Measurements from ENCODE around the gene CFAP46. TPM values are rescaled to one million over a fixed set of nuclear protein-coding genes. Genes with fewer than 3 reads are reported as not detected.

Gene CFAP46
- total and polyA plus RNA-seq, 2 of the 4 experiments (the other 2 are of a cell fraction) = 1.3 to 1.8 TPM

DNA sequence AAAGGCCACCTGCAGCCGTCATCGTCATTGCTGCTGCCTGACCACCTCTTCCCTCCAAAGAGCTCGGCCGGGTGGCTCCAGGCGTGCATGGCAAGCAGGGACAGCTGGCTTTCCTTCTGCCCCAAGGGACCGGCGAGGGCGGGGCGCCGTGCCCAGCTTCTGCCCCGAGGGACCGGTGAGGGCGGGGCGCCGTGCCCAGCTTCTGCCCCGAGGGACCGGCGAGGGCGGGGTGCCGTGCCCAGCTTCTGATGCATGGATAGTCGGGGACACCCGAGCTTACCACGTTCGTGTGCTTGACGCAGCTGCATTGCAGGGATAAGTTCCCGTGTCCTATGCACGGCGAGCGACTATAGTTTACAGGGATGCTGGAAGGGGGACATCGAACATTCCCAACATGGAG, 27.0 kb downstream of the CFAP46 start:
- no peak overlapping the region for H2BK5ac ChIP-seq (ENCODE audit: low read depth, low read length, poor library complexity, severe bottlenecking)
- intact Hi-C loops (cut with micrococcal nuclease) (no loop called here), in situ Hi-C loops (cut with MboI; ENCODE audit: low sequenced_read_pairs) (no loop called here), dilution Hi-C loops (cut with HindIII; ENCODE audit: low sequenced_read_pairs, unreplicated experiment) (no loop called here)
- H4K8ac ChIP-seq (ENCODE audit: low read depth in 2 of 2, low read length in 2 of 2) = no peak overlapping the region
- no peak overlapping the region for H2AFZ ChIP-seq (replicated peaks; ENCODE audit: low read length, poor library complexity)
- TF ChIP-seq RFX5 (IDR thresholded peaks at IDR 0.05; ENCODE audit: low read depth, low read length) (no peak), BHLHE40 (IDR thresholded peaks at IDR 0.05; ENCODE audit: low read depth, low read length) (no peak), RCOR1 (IDR thresholded peaks at IDR 0.05; ENCODE audit: insufficient replicate concordance, low read length) (no peak), MAZ (IDR thresholded peaks at IDR 0.05; ENCODE audit: borderline replicate concordance, low read depth, low read length) (no peak), CHD1 (IDR thresholded peaks at IDR 0.05; ENCODE audit: low read depth, low read length) (no peak), NFE2L2 (IDR thresholded peaks at IDR 0.05; ENCODE audit: low read depth, low read length) (no peak), MAFK (IDR thresholded peaks at IDR 0.05; ENCODE audit: low read depth, low read length) (no peak), CEBPB (IDR thresholded peaks at IDR 0.05; ENCODE audit: low read depth, low read length) (no peak), SMC3 (IDR thresholded peaks at IDR 0.05; ENCODE audit: low read depth, low read length) (no peak), POLR2A (IDR thresholded peaks at IDR 0.05; ENCODE audit: low read depth, low read length) (no peak), RAD21 (IDR thresholded peaks at IDR 0.05; ENCODE audit: low read length) (no peak)
- TF ChIP-seq, protein P1, sequence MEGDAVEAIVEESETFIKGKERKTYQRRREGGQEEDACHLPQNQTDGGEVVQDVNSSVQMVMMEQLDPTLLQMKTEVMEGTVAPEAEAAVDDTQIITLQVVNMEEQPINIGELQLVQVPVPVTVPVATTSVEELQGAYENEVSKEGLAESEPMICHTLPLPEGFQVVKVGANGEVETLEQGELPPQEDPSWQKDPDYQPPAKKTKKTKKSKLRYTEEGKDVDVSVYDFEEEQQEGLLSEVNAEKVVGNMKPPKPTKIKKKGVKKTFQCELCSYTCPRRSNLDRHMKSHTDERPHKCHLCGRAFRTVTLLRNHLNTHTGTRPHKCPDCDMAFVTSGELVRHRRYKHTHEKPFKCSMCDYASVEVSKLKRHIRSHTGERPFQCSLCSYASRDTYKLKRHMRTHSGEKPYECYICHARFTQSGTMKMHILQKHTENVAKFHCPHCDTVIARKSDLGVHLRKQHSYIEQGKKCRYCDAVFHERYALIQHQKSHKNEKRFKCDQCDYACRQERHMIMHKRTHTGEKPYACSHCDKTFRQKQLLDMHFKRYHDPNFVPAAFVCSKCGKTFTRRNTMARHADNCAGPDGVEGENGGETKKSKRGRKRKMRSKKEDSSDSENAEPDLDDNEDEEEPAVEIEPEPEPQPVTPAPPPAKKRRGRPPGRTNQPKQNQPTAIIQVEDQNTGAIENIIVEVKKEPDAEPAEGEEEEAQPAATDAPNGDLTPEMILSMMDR (conservative IDR thresholded peaks at IDR 0.05; ENCODE audit: low read depth, low read length) = no peak
- TF ChIP-seq, protein P2, sequence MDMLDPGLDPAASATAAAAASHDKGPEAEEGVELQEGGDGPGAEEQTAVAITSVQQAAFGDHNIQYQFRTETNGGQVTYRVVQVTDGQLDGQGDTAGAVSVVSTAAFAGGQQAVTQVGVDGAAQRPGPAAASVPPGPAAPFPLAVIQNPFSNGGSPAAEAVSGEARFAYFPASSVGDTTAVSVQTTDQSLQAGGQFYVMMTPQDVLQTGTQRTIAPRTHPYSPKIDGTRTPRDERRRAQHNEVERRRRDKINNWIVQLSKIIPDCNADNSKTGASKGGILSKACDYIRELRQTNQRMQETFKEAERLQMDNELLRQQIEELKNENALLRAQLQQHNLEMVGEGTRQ (IDR thresholded peaks at IDR 0.05; ENCODE audit: low read depth, low read length) = no peak
- TF ChIP-seq, protein P3, sequence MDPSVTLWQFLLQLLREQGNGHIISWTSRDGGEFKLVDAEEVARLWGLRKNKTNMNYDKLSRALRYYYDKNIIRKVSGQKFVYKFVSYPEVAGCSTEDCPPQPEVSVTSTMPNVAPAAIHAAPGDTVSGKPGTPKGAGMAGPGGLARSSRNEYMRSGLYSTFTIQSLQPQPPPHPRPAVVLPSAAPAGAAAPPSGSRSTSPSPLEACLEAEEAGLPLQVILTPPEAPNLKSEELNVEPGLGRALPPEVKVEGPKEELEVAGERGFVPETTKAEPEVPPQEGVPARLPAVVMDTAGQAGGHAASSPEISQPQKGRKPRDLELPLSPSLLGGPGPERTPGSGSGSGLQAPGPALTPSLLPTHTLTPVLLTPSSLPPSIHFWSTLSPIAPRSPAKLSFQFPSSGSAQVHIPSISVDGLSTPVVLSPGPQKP (IDR thresholded peaks at IDR 0.05; ENCODE audit: borderline replicate concordance, low read depth, low read length) = no peak
- no peak for ATAC-seq (ENCODE audit: low read depth)
- H3K4me3 ChIP-seq (ENCODE audit: insufficient read depth, low read depth, low read length) = no peak overlapping the region
- no peak overlapping the region for H3K4ac ChIP-seq (ENCODE audit: low read depth, low read length)
- H3K9me1 ChIP-seq (ENCODE audit: insufficient read depth, low read length) = no peaks in the 10 kb centered on the region
- H3K27me3 ChIP-seq (ENCODE audit: control insufficient read depth, insufficient read depth, low read length) = no peaks in the 10 kb centered on the region; the same call in 1 of the 2 replicates
- no peak for DNase-seq
- no TSS peak for BruUV-seq (replicated peaks)
- H2AK9ac ChIP-seq (replicated peaks; ENCODE audit: low read depth, low read length, poor library complexity) = no peak overlapping the region
- H2BK20ac ChIP-seq (ENCODE audit: low read depth, low read length) = no peak overlapping the region
- H3K4me1 ChIP-seq (ENCODE audit: control insufficient read depth, insufficient read depth, low read length) = no peaks in the 10 kb centered on the region
- H3K9ac ChIP-seq (ENCODE audit: low read depth, low read length) = no peak overlapping the region
- H4K5ac ChIP-seq (ENCODE audit: low read depth, low read length) = no peak overlapping the region
- H3K18ac ChIP-seq (ENCODE audit: low read depth, low read length) = no peak overlapping the region
- no peak overlapping the region for H3K56ac ChIP-seq (ENCODE audit: extremely low read depth, insufficient read depth, low read length)
- no peak overlapping the region for H3K27ac ChIP-seq (ENCODE audit: insufficient read depth, low read length)
- no peaks in the 10 kb centered on the region for H4K20me1 ChIP-seq (ENCODE audit: insufficient read depth, low read length)
- H3K9me3 ChIP-seq (ENCODE audit: control insufficient read depth, insufficient read depth, low read length) = no peaks in the 10 kb centered on the region
- no peak overlapping the region for H2BK15ac ChIP-seq (ENCODE audit: low read depth, low read length)
- no peak overlapping the region for H4K91ac ChIP-seq (ENCODE audit: insufficient read depth, low read depth, low read length)
- 92% methylated on average over 12 of the region's 30 CpGs; no CpG with 5 or more reads in 1 of the 2 experiments for WGBS, 2 experiments (ENCODE audit: extremely low coverage in 2 of 2, insufficient read length in 1 of 2)
- H2BK120ac ChIP-seq (ENCODE audit: low read depth, low read length) = no peak overlapping the region
- H3K14ac ChIP-seq (replicated peaks; ENCODE audit: low read depth, low read length) = no peak overlapping the region
- H3K36me3 ChIP-seq (ENCODE audit: control insufficient read depth, insufficient read depth, low read length) = no peaks in the 10 kb centered on the region
- H2AK5ac ChIP-seq (ENCODE audit: low read depth, low read length) = no peak overlapping the region
- no peak overlapping the region for H3K4me2 ChIP-seq (ENCODE audit: low read depth, low read length)
- ChIA-PET POLR2A (ENCODE audit: unreplicated experiment) (no interaction called here), CTCF (no interaction called here)
- H3K79me1 ChIP-seq (ENCODE audit: low read depth in 1 of 2, low read length in 2 of 2) = no peaks in the 10 kb centered on the region
- no peak overlapping the region for H3K23ac ChIP-seq (ENCODE audit: low read depth, low read length)
